ENCODE measurements around the gene DCAF4.

- TF ChIP-seq, protein P1, sequence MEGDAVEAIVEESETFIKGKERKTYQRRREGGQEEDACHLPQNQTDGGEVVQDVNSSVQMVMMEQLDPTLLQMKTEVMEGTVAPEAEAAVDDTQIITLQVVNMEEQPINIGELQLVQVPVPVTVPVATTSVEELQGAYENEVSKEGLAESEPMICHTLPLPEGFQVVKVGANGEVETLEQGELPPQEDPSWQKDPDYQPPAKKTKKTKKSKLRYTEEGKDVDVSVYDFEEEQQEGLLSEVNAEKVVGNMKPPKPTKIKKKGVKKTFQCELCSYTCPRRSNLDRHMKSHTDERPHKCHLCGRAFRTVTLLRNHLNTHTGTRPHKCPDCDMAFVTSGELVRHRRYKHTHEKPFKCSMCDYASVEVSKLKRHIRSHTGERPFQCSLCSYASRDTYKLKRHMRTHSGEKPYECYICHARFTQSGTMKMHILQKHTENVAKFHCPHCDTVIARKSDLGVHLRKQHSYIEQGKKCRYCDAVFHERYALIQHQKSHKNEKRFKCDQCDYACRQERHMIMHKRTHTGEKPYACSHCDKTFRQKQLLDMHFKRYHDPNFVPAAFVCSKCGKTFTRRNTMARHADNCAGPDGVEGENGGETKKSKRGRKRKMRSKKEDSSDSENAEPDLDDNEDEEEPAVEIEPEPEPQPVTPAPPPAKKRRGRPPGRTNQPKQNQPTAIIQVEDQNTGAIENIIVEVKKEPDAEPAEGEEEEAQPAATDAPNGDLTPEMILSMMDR (conservative IDR thresholded peaks at IDR 0.05; ENCODE audit: low read length), result no peak
- no peak for TF ChIP-seq EZH2phosphoT487 (IDR thresholded peaks at IDR 0.05; ENCODE audit: borderline replicate concordance)
Measured at GRCh38 chr14:72882463-72882862, 43.8 kb upstream of the DCAF4 start.
